Hypothalamus (tissue), 51 donors: ENCODE results near the gene SERPINA5.

ENCODE experiments used
- DNase-seq, 51 donors: peaks; one replicate each; lab custom pipeline; 2025; lab: John Stamatoyannopoulos, UW

SERPINA5 gene

DNA sequence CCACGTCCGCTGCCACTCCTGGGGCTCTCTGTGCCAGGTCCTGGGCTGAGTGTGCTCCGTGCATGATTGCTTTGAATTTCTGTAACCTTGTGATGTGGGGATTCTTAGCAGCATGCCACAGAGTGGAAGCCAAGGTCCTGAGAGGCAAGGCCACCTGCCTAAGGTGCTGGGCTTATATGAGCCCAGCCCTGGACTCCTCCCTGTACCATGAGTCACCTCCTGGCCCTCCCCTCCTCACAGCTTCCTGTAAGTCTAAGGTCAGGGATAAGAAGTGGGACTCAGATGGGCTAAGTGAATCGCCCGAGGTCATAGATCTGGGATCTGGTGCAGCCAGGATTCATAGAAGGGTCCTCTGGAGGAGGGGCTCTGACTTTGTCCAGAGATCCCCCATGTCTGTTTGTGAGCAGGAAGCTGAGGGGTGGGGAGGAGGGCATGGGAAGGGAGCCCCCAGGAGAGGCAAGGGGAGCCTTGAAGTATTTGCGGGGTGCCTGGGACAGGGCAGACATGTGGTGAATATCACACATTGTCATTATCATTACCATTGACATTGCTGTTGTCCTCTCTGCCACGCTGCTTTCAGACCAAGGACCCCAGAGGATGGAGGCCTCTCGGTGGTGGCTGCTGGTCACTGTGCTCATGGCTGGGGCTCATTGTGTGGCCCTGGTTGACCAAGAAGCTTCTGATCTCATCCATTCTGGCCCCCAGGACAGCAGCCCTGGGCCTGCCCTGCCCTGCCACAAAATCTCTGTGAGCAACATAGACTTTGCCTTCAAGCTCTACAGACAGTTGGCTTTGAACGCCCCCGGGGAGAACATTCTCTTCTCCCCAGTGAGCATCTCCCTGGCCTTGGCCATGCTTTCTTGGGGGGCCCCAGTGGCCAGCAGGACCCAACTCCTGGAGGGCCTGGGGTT is 59.8 kb downstream of the SERPINA5 start:
- no peak for DNase-seq

DNA sequence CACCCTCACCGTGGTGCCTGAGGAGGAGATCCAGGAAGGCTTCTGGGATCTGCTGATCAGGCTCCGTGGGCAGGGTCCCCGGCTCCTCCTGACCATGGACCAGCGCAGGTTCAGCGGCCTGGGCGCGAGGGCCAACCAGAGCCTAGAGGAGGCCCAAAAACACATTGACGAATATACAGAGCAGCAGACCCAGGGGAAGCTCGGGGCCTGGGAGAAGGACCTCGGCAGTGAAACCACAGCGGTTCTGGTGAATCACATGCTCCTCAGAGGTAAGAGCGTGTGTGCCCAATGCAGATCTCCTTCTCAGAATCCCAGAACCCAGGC is 60.4 kb downstream of the SERPINA5 start:
- no peak for DNase-seq
